Measurements from ENCODE around the gene PPP4C.
"Not testable (repeated sequence)": the region's sequence is repeated elsewhere in the genome, so short reads cannot be mapped to it uniquely, and the experiment has no call there.

Gene PPP4C

DNA sequence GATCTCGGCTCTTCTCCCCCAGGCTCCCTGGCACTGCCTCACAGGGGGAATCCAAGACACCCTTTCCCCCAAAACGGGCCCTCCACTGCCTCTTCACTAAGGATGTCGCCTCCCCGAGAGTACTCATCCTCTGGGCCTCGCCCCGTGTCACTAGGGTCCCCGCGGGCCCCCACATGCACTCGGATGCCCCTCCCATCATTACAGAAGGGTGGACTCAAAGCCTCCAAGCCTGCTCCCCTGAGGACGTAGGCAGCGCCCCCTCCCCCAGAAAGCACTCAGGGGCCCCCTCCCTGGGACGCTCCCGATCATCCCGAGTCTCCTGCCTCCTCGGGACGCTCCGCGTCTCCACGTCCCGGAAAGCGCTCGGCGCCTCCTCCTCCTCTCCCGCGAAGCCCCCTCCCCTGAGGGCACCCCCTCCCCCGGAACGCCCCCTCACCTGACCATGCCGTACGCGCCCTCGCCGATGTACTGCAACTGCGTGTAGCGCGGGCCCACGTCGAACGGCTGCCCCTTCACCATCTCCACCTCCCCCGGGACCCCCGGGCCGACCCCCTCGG lies 46.9 kb downstream of the PPP4C start:
- DNase-seq (ENCODE audit: low read depth, low spot score) = no peak

DNA sequence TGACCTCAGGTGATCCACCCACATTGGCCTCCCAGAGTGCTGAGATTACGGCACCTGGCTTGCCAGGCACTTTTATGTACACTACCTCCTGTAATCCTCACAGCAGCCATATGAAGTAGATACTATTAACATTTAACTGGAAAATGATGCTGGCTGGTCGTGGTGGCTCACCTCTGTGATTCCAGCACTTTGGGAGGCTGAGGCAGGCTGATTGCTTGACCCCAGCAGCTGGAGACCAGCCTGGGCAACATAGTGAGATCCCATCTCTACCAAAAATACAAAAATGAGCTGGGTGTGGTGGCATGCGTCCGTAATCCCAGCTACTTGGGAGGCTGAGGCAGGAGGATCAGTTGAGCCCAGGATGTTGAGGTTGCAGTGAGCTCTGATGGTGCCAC lies 49.2 kb downstream of the PPP4C start:
- DNase-seq (ENCODE audit: low read depth, low spot score) = no peak

DNA sequence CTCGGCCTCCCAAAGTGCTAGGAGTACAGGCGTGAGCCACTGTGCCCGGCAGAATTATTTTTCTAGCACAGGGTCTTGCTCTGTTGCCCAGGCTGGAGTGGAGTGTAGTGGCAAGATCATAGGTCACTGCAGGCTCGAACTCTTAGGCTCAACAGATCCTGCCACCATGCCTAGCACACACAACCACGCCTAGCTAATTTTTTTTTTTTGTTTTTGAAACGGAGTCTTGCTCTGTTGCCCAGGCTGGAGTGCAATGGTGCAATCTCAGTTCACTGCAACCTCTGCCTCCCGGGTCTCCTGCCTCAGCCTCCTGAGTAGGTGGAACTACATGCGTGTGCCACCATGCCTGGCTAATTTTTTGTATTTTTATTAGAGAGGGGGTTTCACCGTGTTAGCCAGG lies 49.9 kb downstream of the PPP4C start:
- not testable (repeated sequence) for DNase-seq (ENCODE audit: low read depth, low spot score)

DNA sequence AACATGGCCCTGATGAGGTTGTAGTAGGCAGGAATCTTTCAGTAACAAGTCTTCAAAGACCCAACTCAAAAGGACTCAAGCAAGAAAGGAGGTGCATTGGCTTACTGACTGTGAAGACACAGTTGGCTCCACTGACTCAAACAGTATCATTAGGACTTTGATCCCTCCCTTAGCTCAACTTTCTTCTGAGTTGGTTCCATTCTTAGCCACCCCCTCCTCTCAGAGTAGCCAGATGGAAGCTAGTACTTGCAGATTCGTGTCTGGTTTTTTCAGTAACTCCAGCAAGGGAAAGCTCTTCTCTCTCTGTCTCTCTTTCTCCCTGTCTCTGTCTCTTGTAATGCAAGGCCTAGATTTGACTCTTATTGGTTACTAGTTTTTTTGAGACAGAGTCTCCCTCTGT lies 52.2 kb downstream of the PPP4C start:
- no peak for DNase-seq (ENCODE audit: low read depth, low spot score)

DNA sequence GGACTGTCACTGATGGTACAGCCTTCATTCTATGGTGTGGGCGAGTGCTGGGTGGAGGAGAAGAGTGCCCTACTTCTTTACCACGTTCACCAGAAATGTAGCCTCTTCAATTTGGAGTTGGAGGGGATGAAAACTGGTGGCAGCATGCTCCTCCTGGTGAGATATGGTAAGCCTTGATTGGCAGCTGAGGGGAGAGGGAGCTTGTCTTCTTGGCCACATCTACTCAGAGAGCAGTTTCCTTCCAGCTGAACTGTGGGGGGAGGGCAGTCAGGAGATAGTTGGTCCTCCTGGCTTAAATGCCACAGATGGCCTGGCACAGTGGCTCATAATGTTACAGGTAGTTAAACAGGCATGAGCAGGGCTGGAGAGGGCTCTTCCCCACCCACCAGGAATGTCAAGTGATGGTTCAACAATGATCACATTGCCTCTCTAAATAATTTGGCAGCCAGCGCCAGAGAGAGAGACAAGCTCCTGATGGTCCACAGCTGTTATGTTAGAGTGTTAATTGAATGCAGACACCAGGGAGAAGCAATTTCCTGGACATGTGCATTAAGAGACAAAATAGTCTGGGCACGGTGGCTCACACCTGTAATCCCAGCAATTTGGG lies 56.2 kb downstream of the PPP4C start:
- no peak for DNase-seq (ENCODE audit: low read depth, low spot score)

DNA sequence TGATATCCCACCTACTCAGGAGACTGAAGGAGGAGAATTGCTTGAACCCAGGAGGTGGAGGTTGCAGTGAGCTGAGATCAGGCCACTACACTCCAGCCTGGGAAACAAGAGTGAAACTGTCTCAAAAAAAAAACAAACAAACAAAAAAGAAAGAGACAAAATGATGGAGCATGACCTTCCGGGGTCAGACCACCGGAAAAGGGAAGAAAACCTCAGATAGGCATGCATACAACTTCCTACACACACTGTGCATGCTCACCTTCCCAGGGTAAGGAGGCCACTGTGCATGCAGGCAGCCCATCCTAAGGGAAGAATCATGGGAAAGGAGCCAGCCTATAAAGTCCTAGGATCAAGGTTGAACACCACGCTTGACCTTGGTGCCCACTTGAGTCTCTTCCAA lies 56.8 kb downstream of the PPP4C start:
- no peak for DNase-seq (ENCODE audit: low read depth, low spot score)
